Measurements from ENCODE around the gene CERK.

CERK gene

DNA sequence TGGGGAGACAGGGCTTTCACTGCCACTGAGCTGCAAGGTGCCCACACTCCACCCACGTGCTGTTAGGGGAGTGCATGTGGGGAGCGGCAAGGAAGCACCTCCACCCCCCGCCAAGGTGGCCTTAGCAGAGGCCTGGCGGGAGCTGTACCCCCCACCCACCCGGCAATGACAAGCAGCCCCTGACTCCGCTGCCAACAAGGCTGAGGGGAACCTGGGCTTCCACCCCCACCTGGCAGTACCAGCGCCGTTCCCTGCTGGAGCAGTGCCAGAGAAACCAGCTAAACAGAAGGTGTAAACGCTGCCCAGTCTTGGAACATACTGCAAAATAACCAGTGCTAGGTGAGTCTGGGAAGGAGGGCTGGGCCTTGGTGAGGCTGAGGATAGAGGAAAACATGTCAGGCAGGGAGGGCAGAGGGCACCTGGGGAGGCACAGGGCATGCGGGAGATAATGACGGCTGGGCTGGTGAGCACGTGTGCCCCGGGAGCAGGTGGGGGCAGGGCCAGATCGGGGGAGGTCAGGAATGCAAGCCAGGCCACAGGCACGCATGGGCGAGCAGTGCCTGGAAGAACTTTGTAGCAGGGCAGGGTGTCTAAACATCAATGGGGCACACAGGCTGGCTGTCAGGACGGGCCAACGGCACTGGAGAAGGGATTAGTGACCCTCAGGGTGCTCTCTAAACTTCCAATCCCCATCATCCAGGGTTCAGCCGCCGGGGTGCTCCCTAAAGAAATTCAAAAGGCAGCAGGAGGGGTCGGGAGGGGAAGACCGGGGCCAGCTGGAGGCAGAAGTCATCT is 6.6 kb downstream of the CERK start:
- no peak for DNase-seq

DNA sequence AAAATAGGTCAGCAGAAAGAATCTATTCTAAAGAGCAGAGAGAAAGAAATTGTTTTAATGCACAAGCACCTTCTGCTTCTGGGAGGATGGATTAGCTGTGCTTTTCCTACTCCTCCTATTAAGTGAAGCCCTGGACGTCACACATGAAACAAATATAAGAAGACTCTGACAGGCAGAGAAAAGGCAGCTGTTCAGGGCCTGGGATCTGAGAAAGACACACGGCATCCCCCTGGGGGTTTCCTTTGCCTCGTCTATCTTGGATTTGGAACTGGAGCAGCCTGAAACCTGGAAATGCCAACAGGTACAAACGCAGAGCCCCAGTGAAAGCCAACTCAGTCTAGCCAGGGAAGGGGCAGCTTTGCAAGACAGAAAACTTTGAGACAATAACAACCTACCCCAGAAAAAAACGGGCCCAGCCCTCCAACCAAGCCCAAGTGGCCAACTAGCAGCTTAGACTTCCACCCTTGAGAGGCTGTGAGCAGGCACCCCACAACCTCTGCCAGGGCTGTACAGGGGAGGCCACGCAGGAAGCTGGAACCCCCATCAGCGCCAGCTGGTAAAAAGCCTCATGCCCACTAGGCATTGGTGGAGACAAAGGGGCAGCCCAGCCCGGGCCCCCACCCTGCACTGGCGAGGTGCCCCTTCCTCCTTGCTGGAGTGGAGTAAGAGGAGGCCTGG is 7.3 kb downstream of the CERK start:
- DNase-seq, result no peak

DNA sequence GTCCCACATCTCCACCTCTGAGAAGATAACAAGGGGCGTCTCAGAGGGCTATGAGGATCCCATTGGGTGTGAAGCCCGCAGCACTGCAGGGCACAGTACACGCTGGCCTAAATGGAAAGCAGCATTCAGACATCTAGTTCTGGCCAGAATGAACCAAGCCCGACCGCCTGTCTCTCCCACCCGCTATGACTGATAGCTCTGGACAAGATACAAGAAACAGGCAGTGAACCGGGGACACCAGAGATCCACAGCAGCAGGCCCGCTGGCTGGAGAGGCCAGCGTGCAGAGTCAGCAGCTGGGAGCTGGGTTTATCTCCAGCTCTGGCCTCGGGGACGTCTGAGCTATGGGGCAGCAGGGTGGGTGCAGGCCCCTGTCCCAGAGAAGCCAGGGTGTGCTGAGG is 9.6 kb downstream of the CERK start:
- no peak for DNase-seq

DNA sequence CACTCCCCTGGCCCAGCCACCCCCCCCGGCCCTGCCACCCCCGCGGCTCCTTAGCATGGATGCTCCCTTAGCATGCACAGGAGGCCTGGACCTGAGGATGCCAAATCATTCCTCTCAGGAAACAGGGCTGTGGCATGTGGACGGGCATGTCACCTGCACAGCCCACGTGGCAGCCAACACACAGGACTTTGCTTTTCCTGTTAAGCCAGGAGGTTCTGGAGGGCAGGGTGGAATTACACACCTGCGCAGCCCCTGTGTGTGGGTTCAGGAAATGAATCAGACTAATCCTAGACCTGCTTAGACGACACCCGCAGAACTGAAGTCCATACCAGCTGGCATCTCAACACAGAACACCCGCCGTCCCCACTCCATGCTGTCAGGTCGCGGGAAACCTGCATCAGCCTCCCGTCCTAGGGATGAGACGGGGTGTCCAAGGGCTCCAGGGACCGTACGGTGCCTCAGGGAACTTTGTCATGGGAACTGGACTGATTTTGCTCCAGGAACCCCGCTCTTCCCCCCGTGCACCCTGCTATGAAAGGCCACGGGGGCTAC is 10.2 kb downstream of the CERK start:
- DNase-seq, result no peak

DNA sequence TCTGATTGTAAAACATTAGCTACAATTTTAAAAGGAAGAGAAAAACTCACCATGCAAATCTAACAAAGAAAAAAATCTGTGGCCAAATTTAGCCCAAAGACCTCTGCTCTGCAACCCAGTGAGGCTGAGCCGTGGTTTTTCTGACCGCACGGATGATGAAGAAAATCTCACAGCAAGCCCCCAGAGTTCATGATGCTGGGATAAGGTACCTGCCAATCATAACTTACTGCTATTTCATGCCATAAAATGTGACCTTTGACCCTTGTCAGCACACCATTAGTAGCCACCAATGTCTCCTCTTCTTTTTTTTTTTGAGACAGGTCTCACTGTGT is 11.1 kb downstream of the CERK start:
- DNase-seq, result no peak

DNA sequence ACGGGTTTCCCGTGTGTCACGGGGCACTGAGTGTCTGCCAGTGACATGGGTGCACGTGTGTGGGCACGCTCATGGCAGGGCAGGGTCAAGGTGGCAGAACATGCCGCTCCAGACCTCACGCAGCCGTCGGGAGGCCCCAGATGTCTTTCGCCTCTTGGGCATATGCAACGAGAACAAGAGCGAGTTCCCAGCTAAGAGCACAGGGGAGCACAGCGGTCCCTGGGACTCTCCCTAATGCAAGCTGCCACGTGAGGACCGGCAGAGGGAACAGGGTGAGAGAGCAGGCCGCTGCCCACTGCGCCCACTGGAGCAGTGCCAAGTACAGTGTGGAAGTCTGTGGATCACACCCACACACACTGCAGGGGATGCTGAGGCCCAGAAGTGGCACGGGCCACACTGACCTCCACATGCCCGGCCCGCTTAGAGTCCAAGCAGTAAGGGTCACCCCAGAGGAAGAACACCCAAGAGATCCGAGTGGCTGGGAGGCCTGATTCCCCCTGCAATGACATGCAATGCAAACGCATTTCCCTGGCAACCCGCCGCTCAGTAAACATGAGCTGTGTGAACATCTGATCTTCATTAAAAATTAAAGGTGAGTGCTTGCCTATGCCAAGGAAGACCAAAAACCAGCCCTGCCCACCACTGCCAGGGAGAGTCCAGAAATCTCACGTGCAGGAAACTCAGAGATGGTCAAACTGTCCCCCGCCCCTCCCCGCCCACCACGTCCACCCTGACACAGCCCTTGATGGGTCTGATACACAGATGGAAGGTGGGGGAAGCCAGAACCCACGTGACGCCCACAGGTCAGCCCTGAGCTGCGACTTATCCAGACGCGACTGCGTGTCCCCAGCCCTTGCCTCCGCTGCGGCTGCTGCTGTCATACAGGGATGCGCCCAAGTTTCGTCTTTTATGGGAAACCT is 11.7 kb downstream of the CERK start:
- no peak for DNase-seq

DNA sequence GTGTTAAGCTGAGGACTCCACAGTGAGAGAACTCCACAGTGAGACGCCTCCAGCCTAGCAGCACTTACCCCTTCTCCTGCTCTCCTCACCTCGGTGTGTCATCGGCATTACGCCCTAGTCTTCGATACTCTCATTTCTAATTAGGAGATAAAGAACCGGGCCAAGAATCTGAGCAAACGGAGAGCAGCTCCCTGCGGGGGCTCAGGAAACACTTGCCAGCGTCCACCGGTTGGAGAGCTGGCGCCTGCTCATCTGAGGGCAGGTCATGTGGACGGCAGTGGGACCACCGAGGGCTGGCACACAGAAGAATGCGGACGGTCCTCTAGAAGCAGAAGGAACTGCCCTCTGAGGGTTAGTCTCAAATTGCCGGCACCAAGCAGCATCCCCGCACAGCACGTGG is 13.0 kb downstream of the CERK start:
- DNase-seq, result no peak

DNA sequence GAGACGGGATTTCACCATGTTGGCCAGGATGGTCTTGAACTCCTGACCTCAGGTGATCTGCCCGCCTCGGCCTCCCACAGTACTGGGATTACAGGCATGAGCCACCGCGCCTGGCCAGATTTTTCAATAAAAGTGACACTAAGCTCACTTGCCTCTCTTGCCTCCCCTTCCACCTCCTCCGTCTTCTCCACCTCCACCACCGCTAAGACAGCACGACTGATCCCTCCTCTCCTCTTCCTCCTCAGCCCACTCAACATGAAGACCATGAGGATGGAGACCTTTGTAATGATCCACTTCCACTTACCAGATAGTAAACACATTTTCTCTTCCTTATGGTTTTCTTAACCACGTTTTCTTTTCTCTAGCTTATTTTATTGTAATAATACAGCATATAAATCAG is 14.2 kb downstream of the CERK start:
- DNase-seq, result no peak

DNA sequence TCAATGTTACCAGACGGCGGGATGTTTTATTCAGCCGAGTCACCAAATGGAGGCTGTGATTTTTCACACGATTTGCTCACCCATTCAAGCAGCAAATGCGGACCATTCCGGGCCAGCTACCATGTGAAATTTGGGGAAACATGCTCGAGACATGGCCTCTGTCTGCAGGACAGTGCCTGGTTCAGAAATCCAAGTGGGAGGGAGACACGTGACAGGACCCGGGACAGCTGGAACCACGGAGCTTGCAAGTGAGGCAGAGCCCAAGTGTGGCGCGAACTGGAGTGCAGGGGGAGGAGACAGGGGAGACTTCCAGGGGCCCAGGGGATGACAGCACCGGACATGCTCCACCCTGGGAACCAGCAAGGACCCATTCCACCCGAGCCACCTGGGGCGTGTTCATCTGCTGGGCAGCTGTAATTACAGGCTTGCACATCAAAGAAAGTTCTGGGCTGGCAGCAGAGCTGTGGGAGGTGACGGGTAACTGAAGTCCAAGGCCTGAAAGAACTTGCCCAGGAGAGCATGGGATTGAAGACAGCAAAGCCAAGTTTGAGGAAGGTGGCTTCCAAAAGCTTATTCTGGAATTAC is 16.5 kb downstream of the CERK start:
- DNase-seq, result no peak

DNA sequence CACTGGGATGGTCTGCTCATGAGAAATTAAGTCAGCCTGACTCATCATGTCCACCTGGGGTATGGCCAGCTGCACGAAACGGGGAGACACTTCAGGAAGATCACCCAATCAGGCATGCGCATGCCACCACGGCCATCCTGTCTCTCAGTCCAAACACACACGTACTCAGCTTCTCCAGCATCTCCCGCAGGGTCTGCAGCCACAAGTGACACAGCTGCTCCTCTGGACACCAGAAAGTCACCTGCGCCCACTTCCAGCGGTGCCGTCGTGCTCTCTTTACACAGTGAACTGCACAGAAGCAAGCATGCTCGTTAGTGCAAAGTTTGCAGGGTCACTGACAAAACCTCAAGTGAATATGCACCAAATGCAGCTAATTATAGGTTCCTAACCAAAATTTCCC is 18.1 kb downstream of the CERK start:
- no peak for DNase-seq

DNA sequence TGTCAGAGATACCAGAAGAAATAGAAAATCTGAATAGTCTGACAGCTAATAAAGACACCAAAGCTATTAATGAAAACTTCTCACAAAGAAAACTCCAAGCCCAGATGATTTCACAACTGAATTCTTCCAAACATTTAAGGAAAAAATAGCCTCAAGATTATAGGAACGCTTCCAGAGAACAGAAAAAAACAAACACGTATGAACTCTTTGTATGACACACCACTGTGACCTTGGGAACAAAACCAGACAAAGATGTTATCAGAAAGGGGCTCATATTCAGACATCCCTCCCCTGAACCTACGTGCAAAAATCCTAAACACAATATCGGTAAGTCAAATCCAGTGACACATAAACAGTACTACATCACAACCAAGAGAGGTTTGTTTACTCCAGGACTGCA is 23.5 kb downstream of the CERK start:
- DNase-seq, result no peak

DNA sequence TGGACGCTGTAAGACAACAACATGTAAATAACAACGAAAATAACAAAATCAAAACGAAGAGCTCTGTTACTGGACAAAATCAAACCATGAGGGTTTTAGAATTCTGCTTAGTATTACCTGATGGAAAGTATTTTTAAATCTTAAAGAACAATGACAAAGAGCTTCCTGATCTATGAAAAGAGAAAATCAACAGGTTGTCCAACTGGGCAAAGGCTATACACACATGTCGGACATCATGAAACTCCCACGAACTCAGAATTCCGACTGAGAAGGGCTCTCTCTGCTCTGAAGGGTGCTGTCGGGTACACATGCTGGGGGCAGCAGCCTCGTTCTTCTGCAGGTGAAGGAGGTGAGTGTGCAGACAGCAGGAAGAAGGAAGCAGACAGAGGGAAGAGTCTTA is 25.8 kb downstream of the CERK start:
- no peak for DNase-seq

DNA sequence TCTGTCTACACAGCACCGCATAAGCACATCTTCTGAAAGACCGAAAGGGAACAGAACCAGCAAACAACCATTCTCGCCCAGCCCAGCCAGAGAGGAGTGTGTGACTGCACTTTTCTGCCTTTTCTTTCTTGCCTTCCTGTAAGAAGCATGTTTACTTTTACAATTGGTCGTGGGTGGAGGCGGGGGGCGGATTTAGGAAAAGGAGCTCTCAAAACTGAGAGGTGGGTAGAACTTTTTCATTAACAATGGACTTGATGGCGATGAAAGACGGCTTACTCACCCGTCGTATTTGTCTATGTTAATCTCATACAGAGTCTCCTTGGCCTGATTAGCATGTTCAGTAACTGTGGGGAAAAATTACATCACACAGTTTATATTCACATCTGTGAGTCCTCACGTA is 27.2 kb downstream of the CERK start:
- no peak for DNase-seq

DNA sequence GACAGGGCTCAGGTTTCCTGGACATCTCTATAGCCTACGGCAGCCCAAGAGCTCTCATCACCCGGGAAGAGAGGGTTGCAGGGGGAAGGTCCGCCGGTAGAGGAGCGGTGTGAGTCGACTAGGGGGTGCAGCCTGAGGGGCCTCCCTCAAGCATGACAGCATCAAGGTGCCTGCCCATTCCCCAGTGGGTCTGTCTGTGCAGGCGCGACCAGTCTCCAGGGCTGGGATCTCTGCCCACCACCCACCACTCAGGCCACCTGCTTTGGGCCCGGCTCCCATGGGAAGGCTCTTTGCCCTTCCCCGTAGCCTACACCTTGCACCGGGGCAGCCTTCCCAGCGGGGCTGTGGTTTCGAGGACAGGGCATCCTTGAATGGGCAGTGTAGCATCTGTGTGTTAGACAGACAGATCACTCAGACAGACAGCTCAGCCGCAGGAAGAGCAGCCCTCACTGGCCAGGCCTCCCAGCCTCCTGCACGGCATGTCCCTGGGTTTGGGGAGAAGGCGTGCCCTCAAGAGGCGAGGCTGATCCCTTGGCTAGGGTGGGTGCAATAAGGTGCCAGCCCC is 29.2 kb downstream of the CERK start:
- no peak for DNase-seq

DNA sequence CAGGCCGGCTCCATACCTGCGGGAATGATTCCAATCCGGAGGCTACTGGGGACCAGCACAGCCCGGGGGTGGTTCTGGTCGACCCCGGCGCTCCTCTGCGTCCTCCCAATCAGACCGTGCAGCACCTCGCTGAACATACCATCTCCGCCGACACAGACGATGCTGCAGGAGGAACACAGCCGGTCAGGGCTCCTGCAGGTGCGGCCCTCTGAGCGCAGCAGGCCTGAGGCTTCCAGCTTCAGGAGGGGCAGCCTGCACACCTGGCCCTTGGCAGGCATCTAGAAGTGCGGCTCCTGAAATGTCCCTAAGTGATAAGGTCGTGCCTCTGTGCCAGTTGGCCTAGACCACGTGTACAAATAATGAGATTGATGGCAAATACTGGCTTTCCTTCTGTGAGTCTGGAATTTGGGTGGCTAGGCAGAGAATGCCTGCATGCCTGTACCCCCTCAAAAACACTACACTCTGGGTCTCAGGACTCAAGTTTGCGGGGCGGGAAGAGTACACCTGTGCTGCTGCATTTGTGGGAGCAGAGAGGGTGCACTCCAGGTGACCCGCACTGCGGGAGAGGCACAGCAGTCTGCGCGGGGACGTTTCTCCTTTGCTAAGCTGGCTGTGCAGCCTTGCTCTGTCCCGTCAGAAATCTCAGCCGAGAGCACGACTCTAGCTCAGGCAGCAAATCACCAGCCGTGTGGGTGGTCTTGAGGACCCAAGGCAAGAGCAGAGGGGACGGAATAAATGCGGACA is 30.1 kb downstream of the CERK start:
- no peak for DNase-seq

DNA sequence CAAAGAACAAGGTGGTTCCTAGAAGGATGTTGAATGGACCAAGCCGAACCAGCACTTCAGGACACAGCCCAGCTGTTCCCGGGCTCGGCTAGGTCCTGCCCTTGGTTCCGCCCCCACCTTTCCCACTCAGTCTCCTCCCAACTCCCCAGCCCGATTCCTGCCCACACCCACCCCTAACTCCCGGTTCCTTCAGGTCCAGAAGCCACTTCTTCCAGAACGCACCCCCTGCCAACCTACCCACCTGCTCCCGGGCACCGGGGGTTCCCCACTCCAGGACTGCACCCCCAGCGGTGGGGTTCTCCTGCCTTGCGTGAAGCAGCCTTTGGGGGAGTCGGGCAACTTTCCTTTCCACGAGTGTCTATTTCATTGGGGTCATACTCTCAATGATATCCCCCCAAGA is 30.7 kb downstream of the CERK start:
- no peak for DNase-seq

DNA sequence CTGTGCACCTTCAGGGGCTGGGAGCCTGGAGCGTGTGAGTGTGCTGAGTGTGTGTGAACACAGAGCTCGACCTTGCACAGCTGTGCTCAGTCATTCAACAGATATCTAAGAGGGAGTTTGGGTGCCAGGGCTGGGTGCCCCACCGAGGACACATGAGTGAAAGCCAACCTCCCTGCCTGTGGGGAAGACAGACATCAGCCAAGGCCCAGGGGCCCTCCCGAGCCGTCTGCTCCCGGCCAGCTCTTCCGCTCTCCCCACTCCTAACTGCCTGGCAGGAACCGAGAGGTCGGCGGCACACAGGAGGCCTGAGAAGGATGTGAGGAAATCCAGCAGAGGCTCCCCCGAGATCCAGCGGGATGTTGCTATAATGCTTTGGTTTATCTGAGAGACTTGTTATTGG is 32.0 kb downstream of the CERK start:
- DNase-seq, result no peak

DNA sequence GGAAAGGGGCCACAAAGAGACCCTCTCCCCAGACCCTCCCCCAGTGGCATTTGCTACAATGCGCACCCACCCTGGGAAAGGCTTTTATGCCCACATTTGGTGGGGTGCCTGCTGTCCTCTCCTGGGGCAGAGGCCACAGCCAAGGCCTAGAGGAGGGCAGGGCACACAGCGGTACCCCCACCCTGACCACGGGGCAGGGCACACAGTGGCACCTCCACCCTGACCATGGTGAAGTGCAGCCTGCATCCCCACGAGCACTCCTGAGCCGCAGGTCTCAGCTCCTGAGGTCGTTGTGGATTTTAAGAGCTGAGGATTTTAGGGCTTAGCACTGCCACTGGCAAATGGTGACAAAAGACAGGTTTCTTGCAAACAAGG is 34.1 kb downstream of the CERK start:
- no peak for DNase-seq

DNA sequence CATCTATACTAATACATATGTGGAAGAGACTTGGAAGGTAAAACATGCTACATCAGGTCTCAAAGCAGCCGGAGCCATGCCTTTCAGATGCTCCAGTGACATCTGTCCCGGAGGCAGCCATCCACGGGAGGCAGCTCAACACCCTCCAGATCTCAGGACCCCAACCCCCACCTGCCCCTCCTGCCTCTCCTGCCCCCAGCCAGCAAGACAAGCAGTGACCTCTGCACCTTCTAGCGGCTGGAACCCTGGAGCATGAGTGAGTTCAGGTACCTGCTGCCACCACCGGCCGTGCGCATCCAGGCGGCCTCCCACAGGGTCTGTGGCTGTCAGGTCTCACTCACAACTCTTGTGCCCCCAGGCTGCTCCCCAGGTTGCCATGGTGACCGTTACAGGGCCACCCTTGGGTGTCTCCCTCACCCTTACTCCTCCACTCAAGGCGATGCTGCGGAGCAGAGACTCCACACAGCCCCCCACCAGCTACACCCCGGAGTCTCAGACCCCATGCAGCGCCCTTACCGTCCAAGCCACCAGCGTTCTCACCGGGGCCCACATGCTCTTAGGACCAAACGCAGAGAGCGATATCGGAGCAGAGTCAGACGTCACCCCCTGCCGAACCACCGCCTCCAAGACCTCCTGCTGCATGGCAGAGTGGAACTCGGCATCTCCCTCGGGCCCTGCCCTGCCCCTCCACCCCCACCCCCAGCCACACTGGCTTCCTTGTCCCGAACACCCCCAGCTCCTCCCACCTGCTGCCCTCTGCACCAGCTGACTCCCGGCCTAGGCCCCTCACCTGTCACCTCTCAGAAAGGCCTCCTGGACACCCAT is 34.7 kb downstream of the CERK start:
- no peak for DNase-seq

DNA sequence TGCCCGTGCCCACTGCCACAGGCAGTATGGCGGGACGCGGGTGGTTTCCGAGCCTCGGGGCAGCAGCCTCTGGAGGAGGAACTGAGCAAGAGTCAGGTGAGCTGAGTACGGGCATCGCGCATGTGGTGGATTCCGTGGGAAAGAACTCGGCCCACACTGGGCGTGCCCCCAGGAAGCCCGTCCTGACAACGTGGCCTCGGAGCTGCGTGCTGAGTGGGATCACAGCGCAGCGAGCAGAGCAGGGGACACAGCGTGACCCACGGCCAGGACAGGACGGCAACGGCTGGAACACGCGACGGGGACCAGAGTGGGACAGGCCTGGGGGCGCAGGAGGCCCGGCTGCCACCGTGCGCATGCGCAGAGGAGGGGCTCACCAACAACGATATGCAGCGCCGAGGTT is 36.8 kb downstream of the CERK start:
- no peak for DNase-seq

DNA sequence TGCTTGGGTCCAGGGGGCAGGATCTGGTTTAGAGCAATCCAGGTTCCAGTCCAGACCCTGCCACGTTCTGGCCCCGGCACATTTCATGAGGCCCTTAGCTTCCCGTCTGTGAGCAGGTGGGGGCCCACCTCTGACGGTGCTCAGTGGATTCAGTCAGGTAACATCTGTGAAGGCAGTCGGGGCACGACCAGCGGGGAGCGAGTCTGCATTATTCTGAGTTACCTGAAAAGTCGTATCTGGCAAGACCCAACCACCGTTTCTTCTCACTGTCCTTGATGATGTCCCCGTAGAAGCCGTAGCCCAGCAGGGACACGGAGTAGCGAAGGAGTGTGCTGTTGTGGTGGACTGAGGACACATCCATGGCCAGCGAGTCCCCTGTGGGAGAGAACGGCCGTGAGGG is 39.0 kb downstream of the CERK start:
- no peak for DNase-seq

Measured in activated CD8-positive, alpha-beta memory T cell treated with anti-CD3 and anti-CD28 coated beads, Interleukin-2, amount 50 U/mL, for 48 hours (primary cell).